ENCODE results near the gene SLC25A13.

The SLC25A13 gene

GRCh38 chr7:96238976-96239766 lies 82.7 kb downstream of the SLC25A13 start:
- DNase-seq, result no peak

DNA sequence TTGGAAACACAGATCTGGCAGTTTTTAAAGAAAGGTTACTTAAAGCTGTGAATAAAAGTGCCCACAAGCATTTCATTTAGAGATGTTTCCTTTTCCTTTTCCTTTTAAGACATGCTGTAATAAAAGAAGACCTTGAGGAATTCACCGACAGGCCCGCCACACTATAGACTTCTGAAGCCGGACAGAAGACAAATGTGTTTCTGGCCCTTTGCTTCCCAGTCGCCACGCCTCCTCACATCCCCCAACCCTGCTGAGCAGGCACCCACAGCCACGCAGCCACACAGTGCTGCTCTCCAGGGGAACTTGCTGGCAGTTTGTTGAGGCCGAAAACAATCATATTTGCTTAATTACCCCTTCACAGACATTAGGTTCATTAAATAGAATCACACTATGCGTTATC lies 83.4 kb downstream of the SLC25A13 start:
- DNase-seq, result no peak

- no peak for DNase-seq
These were observed 84.9 kb downstream of the SLC25A13 start for GRCh38 chr7:96237040-96237439.

DNA sequence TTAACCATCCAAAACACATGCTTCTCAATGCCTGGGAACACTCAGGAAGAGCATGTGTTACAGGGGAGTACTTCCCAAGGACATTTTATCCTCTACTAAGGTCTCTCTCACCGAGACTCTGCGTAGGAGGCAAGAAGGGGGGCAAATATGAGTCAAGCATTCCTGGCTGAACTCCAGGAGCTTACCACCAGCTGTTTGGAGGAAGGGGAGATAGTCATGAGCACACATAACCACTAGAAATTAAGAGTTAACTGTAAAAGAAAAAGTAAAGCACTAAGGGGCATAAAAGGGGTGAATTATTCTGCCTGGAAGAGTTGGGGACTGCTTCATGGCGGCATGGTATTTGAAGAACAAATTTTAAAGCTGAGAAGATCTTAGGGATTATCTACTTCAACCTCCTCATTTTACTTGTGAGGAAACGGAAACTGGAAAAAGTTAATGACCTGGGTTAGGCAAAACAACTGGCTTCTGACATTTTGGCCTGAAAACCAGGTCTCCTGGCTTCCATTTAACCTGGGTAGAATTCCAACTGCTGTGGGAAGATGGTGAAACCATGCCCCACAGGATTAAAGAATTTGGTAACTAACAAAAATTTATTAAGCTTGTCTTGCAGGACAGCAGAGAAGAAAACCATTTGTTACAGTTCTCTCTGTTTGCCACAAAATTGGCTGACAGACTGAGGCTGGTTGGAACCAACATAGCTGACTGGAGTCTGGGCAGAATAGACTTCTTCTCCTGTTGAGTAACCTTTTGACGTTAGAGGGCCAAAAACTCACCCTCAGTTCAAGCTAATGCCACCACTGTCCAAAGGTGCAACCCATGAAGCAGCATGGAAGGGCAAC lies 85.5 kb downstream of the SLC25A13 start:
- no peak for DNase-seq

DNA sequence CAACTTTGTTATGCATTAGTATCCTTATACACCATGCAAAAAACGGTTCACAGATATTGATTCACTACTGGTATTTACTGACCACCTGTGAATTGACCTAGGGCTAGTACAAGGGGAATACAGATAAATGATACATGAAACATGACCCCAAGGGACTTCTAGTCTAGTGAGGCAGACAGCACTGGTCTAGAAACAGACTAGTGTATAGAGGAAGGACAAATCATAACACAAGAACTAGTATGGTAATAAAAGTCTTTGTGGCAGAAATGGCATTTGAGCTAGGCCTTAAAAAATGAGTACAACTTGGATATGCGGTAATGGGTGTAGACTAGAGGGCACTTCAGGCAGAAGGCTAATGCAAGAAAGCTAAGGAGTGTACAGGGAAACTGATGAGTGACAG lies 86.6 kb downstream of the SLC25A13 start:
- no peak for DNase-seq

- no peak for DNase-seq
These were observed 88.3 kb downstream of the SLC25A13 start for GRCh38 chr7:96233528-96234154.

DNA sequence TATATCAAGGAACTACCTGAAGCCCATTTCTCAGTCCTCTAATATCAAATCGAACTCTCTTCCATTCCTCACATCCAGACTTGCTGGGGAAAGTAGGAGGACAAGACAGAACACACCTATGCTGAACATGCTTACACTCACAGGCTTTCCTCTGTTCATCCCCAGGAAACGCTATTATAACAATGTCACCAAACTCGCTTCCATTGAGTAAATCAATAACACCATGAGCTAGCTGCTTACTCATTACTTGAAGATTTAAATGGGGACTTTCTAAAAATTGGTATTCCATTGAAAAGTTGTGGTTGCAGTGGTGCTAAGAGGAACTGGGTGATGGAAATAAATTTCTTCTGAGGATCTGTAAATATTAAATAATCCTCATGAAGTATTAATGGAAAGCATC lies 88.8 kb downstream of the SLC25A13 start:
- DNase-seq, result no peak

DNA sequence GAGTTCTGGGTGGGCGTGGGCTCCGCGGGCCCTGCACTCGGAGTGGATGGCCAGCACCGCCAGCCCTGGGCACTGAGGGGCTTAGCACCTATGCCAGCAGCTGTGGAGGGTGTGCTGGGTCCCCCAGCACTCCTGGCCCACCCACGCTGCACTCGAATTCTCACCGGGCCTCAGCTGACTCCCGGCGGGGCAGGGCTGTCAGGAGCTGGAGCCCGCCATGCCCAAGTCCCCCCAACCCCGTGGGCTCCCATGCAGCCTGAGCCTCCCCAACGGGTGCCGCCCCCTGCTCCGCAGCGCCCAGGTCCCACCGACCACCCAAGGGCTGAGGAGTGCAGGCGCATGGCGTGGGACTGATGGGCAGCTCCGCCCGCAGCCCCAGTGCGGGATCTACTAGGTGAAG lies 93.1 kb downstream of the SLC25A13 start:
- no peak for DNase-seq

GRCh38 chr7:96225251-96225650 lies 96.6 kb downstream of the SLC25A13 start:
- DNase-seq, result no peak

DNA sequence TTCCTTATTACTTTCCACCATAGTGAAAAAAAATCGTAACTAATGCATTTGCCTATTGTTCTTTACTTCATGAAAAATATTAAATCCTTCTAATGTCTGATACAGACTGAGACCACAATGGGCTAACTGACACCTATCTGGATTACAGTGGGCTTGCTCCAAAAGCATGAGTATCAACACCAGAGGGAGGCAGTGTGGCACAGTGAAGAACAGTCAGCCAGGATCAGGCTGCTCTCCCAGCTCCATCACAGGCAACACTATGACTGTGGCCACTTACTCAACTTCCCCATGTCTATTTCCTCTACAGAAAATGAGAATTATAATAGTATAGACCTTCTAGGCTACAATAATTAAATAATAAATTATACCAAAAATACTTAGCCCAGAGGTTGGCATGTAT lies 97.2 kb downstream of the SLC25A13 start:
- DNase-seq, result no peak

DNA sequence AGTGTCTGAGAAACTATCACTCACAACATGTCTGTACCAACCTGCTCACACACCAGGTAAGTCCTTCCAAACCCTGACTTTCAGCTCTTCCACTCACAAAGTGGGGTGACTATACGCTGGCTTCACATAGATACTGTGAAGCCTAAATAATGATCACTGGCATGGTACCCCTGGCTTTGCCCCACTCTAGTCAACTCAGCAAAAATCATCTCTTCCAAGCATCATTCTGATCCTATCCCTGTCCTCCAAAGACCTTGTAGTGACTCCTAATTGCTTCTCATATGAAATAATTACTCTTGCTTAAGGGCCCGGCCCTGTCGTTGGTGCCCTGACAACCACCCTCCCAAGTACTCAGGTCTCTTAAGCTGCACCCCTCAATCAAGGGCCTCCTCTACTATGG lies 97.8 kb downstream of the SLC25A13 start:
- DNase-seq, result no peak

DNA sequence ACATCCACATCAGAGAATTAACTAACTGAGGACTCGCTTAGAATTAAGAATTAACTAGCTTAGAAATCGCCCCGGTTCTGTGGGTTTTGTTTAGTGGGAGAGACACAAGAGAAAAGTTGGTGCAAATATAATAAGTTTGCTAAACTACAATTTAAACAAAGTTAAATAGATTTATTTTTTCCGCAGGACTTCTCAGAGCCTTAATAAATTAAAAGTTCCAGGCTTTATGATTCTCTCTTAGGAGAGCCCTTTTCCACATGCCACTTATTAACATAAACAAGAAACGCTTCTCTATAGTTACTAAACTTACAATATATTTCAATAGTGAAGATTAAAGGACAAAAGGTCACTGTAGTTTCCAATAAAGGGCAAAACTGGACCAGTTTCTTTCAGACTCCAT lies 100.0 kb downstream of the SLC25A13 start:
- DNase-seq, result no peak

- no peak for DNase-seq
These were observed 102.3 kb downstream of the SLC25A13 start for GRCh38 chr7:96219378-96220130.

DNA sequence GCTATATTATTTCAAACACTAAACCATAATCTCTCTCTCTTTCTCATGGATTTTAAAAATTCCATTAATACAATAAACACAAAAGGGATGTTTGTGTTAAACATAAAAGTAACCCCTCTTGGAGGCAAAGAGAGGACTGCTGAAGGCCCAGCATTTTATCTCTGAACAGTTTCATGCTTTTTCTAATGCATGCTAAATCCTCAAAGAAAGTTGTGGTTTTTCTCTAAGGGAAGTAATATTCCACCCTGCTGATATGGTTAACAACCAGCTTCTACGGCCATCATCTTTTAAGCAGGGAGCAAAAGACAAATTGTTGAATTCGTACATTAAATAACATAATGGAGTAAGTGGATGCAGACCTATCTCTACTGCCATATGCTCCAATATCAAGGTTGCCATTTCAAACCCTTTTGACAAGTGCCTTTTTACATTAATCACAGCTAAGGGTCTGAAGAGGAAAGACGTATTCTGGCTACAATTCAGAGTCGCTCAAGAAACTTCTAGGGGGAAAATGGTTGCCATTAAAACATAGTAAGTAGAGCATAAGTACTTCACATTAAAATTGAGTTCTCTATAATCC lies 103.1 kb downstream of the SLC25A13 start:
- no peak for DNase-seq

GRCh38 chr7:96217147-96217546 lies 104.8 kb downstream of the SLC25A13 start:
- DNase-seq, result no peak

DNA sequence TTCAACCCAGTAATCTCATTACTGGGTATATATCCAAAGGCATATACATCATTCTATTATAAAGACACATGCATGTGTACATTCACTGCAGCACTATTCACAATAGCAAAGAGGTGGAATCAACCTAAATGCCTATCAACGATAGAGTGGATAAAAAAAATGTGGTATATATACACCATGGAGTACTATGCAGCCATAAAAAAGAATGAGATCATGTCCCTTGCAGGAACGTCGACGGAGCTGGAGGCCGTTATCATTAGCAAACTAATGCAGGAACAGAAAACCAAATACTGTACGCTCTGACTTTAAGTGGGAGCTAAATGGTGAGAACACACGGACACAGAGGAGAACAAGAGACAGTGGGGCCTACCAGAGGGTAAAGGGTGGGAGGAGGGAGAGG lies 105.5 kb downstream of the SLC25A13 start:
- DNase-seq, result no peak

GRCh38 chr7:96212474-96212873 lies 109.4 kb downstream of the SLC25A13 start:
- no peak for DNase-seq

DNA sequence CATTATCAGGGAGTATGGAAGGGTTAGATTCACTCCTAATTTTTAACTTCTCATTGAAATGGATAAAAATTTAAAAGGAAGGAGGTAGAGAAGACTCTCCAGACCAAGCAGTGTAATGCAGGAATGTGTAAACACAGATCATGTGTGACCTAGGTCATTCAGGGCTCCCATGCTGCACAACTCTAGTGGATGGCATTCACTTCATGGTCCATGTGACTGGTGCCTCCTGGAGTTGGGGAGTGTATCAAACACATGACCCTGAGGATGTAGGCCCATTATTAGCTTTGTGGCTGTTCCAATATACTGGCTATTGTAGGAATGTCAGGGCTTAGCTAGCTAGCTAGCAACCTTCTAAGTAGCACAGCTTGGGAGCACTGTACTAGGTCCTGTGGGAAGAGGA lies 109.9 kb downstream of the SLC25A13 start:
- no peak for DNase-seq

DNA sequence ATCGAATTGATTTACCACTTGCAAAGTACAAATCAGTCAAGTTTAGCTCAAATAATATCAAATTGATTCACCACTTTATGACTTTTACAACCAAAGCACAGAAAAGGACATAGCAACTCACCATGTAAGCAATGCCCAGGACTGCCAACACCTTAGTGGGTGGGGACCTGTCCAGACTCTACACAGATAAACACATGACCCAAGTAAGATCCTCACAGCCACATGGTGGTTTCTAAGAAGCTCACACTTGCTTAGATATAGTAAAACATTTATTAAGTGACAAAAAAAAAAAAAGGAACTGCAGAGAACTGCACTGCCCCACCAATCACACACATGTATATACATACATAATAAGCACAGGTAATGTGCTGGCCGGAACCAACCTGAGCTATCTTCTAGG lies 116.2 kb downstream of the SLC25A13 start:
- DNase-seq, result no peak

DNA sequence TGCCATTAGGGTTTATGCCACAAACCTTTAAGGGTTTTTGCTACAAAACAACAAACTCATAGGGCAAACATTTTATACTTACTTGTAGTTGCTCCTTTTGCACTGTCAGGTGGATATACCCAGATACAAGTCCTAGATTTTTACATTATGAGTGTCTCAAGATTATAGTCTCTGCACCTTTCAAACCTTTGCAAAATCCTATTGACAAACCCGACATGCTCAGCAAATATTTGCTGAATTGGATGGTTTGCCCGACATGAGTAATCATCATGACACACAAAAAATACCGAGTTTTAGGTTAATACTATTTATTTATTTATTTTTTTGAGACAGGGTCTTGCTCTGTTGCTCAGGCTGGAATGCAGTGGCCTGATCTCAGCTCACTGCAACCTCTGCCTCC lies 117.3 kb downstream of the SLC25A13 start:
- no peak for DNase-seq

DNA sequence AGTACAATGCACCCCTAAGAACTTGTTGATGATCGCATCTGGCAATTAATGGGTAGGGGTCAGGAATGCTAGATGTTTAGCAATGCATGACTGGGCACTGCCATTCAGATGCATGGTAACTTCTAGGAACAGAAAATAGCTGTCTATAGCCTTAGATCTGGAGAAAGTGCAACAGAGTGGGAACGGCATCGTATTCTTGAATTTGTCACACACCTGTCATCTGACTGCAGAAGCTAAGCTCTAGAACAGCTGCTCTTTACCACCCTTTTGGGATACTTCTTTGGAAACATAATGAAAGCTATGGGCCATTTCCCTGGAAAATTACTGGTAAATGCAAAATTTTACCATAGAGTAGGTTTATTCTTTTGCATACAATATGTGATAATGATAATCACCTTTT lies 118.1 kb downstream of the SLC25A13 start:
- no peak for DNase-seq

- DNase-seq, result no peak
These were observed 119.8 kb downstream of the SLC25A13 start for GRCh38 chr7:96202102-96202501.

DNA sequence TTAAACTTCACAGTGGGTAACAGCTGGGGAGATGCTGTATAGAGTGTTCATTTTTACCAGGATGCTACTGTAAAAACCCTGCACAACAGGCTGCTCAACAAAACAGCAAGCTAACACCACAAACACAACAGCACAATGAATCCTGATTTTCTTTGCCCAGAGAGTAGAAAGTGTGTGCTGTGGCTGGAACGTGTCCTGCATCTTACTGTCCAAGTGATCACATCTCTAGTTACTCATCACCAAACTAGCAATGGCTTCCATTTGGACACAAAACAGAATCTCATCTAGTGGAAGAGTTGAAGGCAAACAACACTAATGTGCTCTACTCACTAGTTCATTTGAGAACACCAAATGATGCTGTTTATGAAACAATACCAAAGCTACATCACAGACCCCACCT lies 121.2 kb downstream of the SLC25A13 start:
- no peak for DNase-seq

All from activated naive CD4-positive, alpha-beta T cell treated with Interleukin-2 at 50 U/mL for 16 hours (primary cell).